ENCODE results near the gene B3GNT9.

DNA sequence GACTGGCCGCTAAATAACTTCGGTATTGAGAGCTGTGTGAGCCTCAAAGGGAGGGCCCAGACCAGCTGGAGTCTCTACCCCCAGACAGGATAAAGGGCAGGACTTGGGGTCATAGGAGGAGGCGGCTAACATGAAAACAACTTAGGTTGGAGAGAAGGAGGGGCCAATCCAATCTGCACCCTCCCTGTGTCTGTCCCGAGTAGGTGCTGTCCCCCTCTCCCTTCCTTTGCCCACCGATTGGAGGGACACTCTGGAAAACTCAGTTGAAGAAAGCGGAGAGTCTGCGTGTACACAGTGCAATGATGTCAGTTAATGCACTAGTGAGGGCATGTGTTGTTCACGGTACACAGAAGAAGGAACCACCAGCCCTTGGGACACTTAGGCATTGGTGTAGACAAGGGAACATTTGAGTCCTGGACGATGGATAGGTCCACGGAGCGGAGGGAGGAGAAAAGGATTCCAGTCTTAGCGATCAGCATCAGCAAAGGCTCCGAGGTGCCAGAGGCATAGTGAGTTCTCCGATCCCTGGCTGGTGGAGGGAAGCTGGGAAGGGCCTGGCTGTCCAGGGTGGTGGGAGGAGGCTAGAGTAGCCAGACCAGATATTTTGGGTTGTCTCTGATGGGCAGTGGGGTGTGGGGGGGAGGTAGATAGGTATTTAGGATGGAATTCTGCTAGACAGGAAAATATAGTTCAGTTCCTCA lies 20.3 kb upstream of the B3GNT9 start:
- TF ChIP-seq GATA2 (IDR thresholded peaks at IDR 0.05; ENCODE audit: low read depth, low read length) (no peak), GATA3 (IDR thresholded peaks at IDR 0.05; ENCODE audit: low read depth, low read length) (no peak)

Data from SH-SY5Y (cell line).